NCI-H2196 treated with DMSO at 0.1 percent for 48 hours (cell line): Measurements from ENCODE around the gene KDM5B.
"Not testable (repeated sequence)": the region's sequence is repeated elsewhere in the genome, so short reads cannot be mapped to it uniquely, and the experiment has no call there.

Experiments used
- DNase-seq: peaks from one replicate; lab custom pipeline; 2025; ENCODE audit not compliant: unreplicated experiment; lab: John Stamatoyannopoulos, UW

KDM5B gene

GRCh38 chr1:202714202-202714601, 94.0 kb downstream of the KDM5B start:
- not testable (repeated sequence) for DNase-seq

- no peak for DNase-seq
Observed at GRCh38 chr1:202713110-202713509, 95.1 kb downstream of the KDM5B start.

- DNase-seq = no peak
Observed at GRCh38 chr1:202711949-202712635, 96.1 kb downstream of the KDM5B start.

GRCh38 chr1:202710070-202711045, 97.9 kb downstream of the KDM5B start, which contains the start of gene SYT2:
TSS of gene SYT2 (minus strand) at chr1:202710454. CDS start at chr1:202605772, 104,682 bp downstream.
- no peak for DNase-seq

- no peak for DNase-seq
Observed at GRCh38 chr1:202709276-202710041, 98.8 kb downstream of the KDM5B start.

- no peak for DNase-seq
Observed at GRCh38 chr1:202708456-202709275, 99.6 kb downstream of the KDM5B start.

GRCh38 chr1:202706851-202707250, 101.4 kb downstream of the KDM5B start:
- DNase-seq = no peak

- DNase-seq = no peak
Observed at GRCh38 chr1:202704601-202705000, 103.6 kb downstream of the KDM5B start.

GRCh38 chr1:202703191-202703590, 105.0 kb downstream of the KDM5B start:
- no peak for DNase-seq

GRCh38 chr1:202702088-202702487, 106.1 kb downstream of the KDM5B start:
- no peak for DNase-seq

GRCh38 chr1:202701200-202701599, 107.0 kb downstream of the KDM5B start:
- no peak for DNase-seq

GRCh38 chr1:202700061-202700460, 108.2 kb downstream of the KDM5B start:
- DNase-seq = no peak

- DNase-seq = no peak
Observed at GRCh38 chr1:202698276-202698675, 109.9 kb downstream of the KDM5B start.

- DNase-seq = no peak
Observed at GRCh38 chr1:202697038-202697437, 111.2 kb downstream of the KDM5B start.

- no peak for DNase-seq
Observed at GRCh38 chr1:202694314-202694713, 113.9 kb downstream of the KDM5B start.

- DNase-seq = no peak
Observed at GRCh38 chr1:202692959-202693555, 115.2 kb downstream of the KDM5B start.

- no peak for DNase-seq
Observed at GRCh38 chr1:202691816-202692215, 116.4 kb downstream of the KDM5B start.

GRCh38 chr1:202689493-202690342, 118.5 kb downstream of the KDM5B start:
- no peak for DNase-seq

- no peak for DNase-seq
Observed at GRCh38 chr1:202689082-202689481, 119.1 kb downstream of the KDM5B start.
